ENCODE measurements around the gene CHD3.
A peak's percentile ranks its signal among the peaks of the same experiment; 100 is the strongest.

Gene CHD3

DNA sequence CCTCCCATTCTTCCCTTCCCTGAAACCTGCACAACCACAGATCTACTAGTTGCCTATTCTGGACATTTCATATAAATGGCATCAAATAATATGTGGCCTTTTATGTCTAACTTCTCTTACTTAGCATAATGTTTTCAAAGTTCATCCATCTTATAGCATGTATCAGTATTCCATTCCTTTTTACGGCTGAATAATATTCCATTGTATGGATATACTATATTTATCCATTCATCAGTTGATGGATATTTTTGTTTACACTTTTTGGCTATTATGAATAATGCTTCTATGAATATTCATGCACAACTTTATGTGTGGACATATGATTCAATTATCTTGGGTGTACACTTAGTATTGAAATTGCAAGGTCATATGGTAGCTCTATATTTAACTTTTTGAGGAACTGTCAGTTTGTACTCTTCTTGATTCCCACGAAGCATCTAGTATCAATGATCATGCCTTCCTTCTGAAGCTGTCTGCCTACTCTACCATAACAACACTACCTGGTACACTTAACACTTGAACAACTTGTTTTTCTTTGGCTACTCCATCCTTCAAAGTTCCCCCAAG lies 12.7 kb upstream of the CHD3 start:
- no peak for DNase-seq (ENCODE audit: low read depth in 2 of 2)
- TF ChIP-seq, protein P1, sequence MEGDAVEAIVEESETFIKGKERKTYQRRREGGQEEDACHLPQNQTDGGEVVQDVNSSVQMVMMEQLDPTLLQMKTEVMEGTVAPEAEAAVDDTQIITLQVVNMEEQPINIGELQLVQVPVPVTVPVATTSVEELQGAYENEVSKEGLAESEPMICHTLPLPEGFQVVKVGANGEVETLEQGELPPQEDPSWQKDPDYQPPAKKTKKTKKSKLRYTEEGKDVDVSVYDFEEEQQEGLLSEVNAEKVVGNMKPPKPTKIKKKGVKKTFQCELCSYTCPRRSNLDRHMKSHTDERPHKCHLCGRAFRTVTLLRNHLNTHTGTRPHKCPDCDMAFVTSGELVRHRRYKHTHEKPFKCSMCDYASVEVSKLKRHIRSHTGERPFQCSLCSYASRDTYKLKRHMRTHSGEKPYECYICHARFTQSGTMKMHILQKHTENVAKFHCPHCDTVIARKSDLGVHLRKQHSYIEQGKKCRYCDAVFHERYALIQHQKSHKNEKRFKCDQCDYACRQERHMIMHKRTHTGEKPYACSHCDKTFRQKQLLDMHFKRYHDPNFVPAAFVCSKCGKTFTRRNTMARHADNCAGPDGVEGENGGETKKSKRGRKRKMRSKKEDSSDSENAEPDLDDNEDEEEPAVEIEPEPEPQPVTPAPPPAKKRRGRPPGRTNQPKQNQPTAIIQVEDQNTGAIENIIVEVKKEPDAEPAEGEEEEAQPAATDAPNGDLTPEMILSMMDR (IDR thresholded peaks at IDR 0.05; ENCODE audit: low read depth, low read length): no peak
- no peak overlapping the region for H3K4me3 ChIP-seq (replicated peaks in 1 of 2; ENCODE audit: low read depth in 2 of 2, low read length in 2 of 2)

DNA sequence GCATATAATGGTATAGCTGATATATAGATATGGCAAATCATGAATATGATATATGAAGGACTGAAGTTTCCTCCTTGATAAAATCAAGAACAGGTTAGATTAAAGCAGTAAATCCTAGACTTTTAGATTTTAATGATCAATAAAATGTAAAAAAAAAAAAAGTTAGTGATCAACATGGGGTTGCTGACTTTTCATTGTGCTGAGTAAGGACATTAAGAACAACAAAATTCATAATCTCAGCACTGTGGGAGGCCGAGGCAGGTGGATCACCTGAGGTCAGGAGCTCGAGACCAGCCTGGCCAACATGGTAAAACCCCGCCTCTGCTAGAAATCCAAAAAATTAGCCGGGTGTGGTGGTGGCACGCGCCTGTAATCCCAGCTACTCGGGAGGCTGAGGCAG lies 10.4 kb upstream of the CHD3 start:
- TF ChIP-seq, protein P1 (IDR thresholded peaks at IDR 0.05; ENCODE audit: low read depth, low read length): no peak
- no peak overlapping the region for H3K4me3 ChIP-seq (replicated peaks in 1 of 2; ENCODE audit: low read depth in 2 of 2, low read length in 2 of 2)
- no peak for DNase-seq (ENCODE audit: low read depth in 2 of 2)

DNA sequence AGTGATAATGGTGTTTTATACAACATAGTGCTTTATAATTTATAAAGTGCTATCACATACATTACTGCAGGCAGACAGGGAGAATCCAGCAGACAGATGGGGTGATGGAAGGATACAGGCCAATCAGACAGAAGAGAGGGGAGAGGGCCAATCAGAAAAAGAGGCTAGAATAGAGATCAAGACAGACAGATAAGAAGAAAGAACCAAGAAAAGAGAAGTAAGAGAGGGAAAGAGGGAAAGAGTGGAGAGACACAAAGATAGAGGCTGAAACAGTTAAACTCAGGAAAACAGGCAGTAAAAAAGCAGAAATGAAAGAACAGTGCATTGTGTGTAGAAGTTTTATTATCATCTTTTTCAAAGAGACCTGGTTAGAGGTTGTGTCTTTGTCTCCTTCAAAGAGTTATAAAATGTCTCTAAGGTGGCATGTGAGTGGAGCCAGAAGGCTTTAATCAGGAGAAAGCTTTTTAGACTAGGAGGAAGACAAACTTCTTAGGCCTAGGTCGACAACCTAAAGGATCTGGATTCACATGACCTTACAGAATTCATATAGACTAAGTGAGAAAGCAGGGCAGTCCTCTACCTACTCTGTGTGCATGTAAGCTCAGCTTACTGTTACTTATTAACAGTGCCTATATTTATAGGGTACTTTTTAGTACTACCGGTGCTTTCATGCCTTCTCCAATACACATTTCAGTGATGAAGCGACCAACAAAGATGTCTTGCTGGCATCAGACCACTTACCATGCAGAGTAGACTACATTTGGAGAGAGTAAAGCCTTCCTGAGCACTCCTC lies 8.3 kb upstream of the CHD3 start:
- no peak overlapping the region for H3K4me3 ChIP-seq (replicated peaks in 1 of 2; ENCODE audit: low read depth in 2 of 2, low read length in 2 of 2)
- DNase-seq (ENCODE audit: low read depth in 2 of 2): no peak
- TF ChIP-seq, protein P1 (IDR thresholded peaks at IDR 0.05; ENCODE audit: low read depth, low read length): no peak

DNA sequence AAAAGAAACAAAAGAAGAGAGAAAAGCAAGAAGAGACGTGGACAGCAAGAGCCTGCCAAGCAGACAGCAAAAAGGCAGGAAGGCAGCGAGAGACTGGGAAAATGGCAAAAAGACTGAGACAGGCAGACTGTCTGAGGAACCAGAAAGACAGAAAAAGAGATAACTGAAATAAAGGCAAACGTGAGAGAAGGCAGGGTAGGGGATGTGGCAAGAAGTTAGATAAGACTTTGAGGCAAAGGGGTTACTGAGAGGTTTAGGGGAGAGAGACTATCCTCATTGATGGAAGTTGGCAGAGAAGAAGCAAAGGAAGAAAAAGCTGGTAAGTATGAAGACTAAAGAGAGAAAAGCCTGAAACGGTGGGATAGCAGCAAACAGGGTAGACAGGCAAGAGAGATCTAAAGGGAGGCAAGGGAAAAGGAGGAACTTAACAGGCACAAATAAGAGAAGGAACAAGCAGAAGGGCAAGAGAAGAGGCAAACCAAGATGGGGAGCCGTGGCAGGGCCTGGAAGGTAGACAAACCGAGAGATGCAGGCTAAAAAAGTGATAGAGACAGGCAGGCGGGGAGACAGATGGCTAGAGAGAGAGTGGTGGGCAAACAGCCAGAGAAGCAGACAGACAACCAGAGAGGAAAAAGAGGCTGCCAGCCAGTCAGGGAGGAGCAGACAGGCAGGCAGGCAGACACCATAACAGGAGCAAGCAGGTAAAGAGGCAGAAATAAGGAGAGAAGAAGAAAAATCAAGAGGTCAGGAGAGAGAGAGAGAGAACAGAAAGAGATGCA lies 7.1 kb upstream of the CHD3 start:
- DNase-seq (ENCODE audit: low read depth in 2 of 2): peak in 1 of 2 donors; percentile 26
- no peak overlapping the region for H3K4me3 ChIP-seq (replicated peaks in 1 of 2; ENCODE audit: low read depth in 2 of 2, low read length in 2 of 2)
- TF ChIP-seq, protein P1 (IDR thresholded peaks at IDR 0.05; ENCODE audit: low read depth, low read length): no peak

DNA sequence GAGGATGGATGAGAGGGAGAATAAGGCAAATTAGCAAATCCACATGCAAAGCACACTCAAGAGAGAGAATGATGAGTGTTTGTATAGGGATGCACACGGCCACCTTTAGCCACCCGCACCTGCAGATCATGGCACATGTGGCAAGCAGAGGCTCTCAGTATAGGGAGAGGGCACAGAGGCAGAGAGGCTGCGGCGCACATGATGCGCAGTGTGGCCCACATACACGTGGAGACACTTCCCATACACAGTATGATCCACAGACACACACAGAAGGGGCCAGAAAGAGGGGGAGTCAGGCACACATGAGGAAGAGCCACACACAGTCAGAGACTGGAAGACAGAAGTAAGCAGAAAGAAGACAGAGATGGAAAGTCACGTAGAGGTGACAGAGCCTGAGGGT lies 6.5 kb upstream of the CHD3 start:
- no peak overlapping the region for H3K4me3 ChIP-seq (replicated peaks in 1 of 2; ENCODE audit: low read depth in 2 of 2, low read length in 2 of 2)

DNA sequence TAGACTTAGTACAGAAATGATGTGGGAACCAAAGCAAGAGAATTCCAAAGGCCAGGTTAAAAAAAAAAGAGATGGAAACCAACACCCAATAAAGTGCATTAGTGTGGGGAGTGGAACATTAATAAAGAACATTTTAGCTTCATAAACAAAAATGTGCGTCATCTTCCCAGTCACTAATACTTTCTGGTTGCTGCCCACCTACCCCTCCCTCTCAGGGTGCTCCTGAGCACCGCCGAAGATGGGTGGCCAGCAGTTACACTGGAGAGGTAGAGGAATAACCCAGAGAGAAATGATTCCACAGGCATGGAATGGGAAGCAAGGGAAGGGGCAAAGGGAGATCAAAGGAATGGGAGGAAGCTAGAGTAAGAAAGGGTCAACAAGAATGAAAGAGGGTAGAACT lies 6.0 kb upstream of the CHD3 start:
- TF ChIP-seq, protein P1 (IDR thresholded peaks at IDR 0.05; ENCODE audit: low read depth, low read length): no peak
- H3K4me3 ChIP-seq (replicated peaks in 1 of 2; ENCODE audit: low read depth in 2 of 2, low read length in 2 of 2): no peak overlapping the region
- no peak for DNase-seq (ENCODE audit: low read depth in 2 of 2)

More for the DNA sequence above, 6.5 kb upstream of the CHD3 start:
- no peak for DNase-seq (ENCODE audit: low read depth in 2 of 2)
- TF ChIP-seq, protein P1 (IDR thresholded peaks at IDR 0.05; ENCODE audit: low read depth, low read length): no peak
